MCF 10A (cell line): ENCODE data around the gene DENND2D. TPM values are rescaled to one million over a fixed set of nuclear protein-coding genes. Genes with fewer than 3 reads are reported as not detected.

Source experiments
- BruUV-seq: library from RNA; stranded (reverse); fragments of 400-500 nt; replicated peaks from 2 replicates; lab custom pipeline; 2021; lab: Mats Ljungman, UMichigan
- CTCF ChIA-PET: fragments of 300-600 bp; sonication (Branson Sonifier 250); formaldehyde crosslinking; extraction: SDS; loops from one replicate; lab custom pipeline; 2021; ENCODE audit warnings: antibody characterized with exemption, inconsistent platforms; lab: Yijun Ruan, JAX
- POLR2A ChIA-PET: fragments of 300-600, 350-650 bp; sonication (Branson Sonifier 250); formaldehyde crosslinking; extraction: SDS; loops from one replicate; lab custom pipeline; 2020; ENCODE audit warnings: antibody characterized with exemption, inconsistent platforms; lab: Yijun Ruan, JAX
- DNase-seq: peaks from one replicate; pipeline ENCODE4 v3.0.0-alpha.2; 2018; ENCODE audit not compliant: unreplicated experiment
- H3K27ac Mint-ChIP-seq: one replicate; pipeline ENCODE4 v1.8.0; 2022; ENCODE audit warnings: mild to moderate bottlenecking, low read depth, mixed read lengths; ENCODE audit not compliant: unreplicated experiment
- H3K27me3 Mint-ChIP-seq: one replicate; pipeline ENCODE4 v1.8.0; 2022; ENCODE audit warnings: mixed read lengths; ENCODE audit not compliant: insufficient read depth, unreplicated experiment
- H3K36me3 Mint-ChIP-seq: one replicate; pipeline ENCODE4 v1.8.0; 2022; ENCODE audit warnings: mild to moderate bottlenecking, moderate library complexity, mixed read lengths; ENCODE audit not compliant: insufficient read depth, unreplicated experiment
- H3K4me1 Mint-ChIP-seq: one replicate; pipeline ENCODE4 v1.8.0; 2022; ENCODE audit warnings: mixed read lengths; ENCODE audit not compliant: insufficient read depth, unreplicated experiment
- H3K4me3 Mint-ChIP-seq: one replicate; pipeline ENCODE4 v1.8.0; 2022; ENCODE audit warnings: mild to moderate bottlenecking, moderate library complexity, mixed read lengths; ENCODE audit not compliant: unreplicated experiment
- H3K9me3 Mint-ChIP-seq: one replicate; pipeline ENCODE4 v1.8.0; 2022; ENCODE audit warnings: mixed read lengths; ENCODE audit not compliant: unreplicated experiment
- CTCF ChIP-seq: fragments of 200-600 bp; IDR thresholded peaks from one replicate; pipeline ENCODE4 v1.8.0; 2022; ENCODE audit warnings: antibody characterized with exemption, mild to moderate bottlenecking; ENCODE audit not compliant: unreplicated experiment
- intact Hi-C: fragments of 100-400 bp; cut with micrococcal nuclease; formaldehyde crosslinking; loops from 2 replicates; pipeline ENCODE4 v1.14.1; 2022
- total RNA-seq: library from RNA; stranded (reverse); gene quantifications from 2 replicates; pipeline ENCODE4 v1.2.3, GENCODE V29; 2022

Gene DENND2D
- total RNA-seq, 1 experiment from 2014 or later, result 6.0 TPM

- Mint-ChIP-seq H3K27me3 (no peaks in the 10 kb centered on the region), H3K4me3 (no peak overlapping the region)
These were observed 22.1 kb upstream of the DENND2D start for GRCh38 chr1:111222308-111223125.

GRCh38 chr1:111221633-111222291, 21.3 kb upstream of the DENND2D start:
- Mint-ChIP-seq H3K4me3 (no peak overlapping the region), H3K27me3 (no peaks in the 10 kb centered on the region), H3K27ac (peak overlapping the region; percentile 49), H3K4me1 (peaks cover 25% of the 10 kb centered on the region), H3K36me3 (no peaks in the 10 kb centered on the region), H3K9me3 (no peaks in the 10 kb centered on the region)
- ChIA-PET CTCF (interaction anchor here (0.6 to 4.0 kb wide), 12 partner anchors 9 to 310 kb away, joined by 3 to 28 read pairs (median 4); no protein-coding TSS in a partner anchor), POLR2A (no interaction called here)
- no peak for DNase-seq
- intact Hi-C loops, result loop anchor here (2.0 to 5.0 kb wide), 2 partner anchors 191 to 286 kb away; no protein-coding TSS in a partner anchor
- TF ChIP-seq CTCF, result no peak
- BruUV-seq, result no TSS peak

More at GRCh38 chr1:111222308-111223125, 22.1 kb upstream of the DENND2D start:
- peak; percentile 93 for TF ChIP-seq CTCF
- intact Hi-C loops, result loop anchor here (1.0 to 5.0 kb wide), 4 partner anchors 112 to 285 kb away; no protein-coding TSS in a partner anchor
- ChIA-PET POLR2A (interaction anchor here (0.9 to 1.6 kb wide), 3 partner anchors 110 to 184 kb away, joined by 3 to 8 read pairs (median 4); no protein-coding TSS in a partner anchor), CTCF (interaction anchor here (0.6 to 4.0 kb wide), 40 partner anchors 9 to 1705 kb away, joined by 3 to 95 read pairs (median 6); no protein-coding TSS in a partner anchor)
- peak; percentile 81 for DNase-seq
- Mint-ChIP-seq H3K4me1 (peaks cover 31% of the 10 kb centered on the region), H3K27ac (peak overlapping the region; percentile 36), H3K9me3 (no peaks in the 10 kb centered on the region), H3K36me3 (no peaks in the 10 kb centered on the region)
- no TSS peak for BruUV-seq

- ChIA-PET CTCF (interaction anchor here (0.7 to 4.0 kb wide), 11 partner anchors 9 to 310 kb away, joined by 3 to 28 read pairs (median 4); no protein-coding TSS in a partner anchor), POLR2A (interaction anchor here (0.6 kb wide), 1 partner anchor 45 kb away, joined by 3 read pairs; no protein-coding TSS in a partner anchor)
- no peaks in the 10 kb centered on the region for H3K9me3 Mint-ChIP-seq
- no TSS peak for BruUV-seq
- H3K4me3 Mint-ChIP-seq, result no peak overlapping the region
- no peak for DNase-seq
- intact Hi-C loops, result loop anchor here (5.0 kb wide), 1 partner anchor 286 kb away; no protein-coding TSS in a partner anchor
- peak overlapping the region; percentile 49 for H3K27ac Mint-ChIP-seq
- no peak for TF ChIP-seq CTCF
- H3K27me3 Mint-ChIP-seq, result no peaks in the 10 kb centered on the region
- H3K36me3 Mint-ChIP-seq, result no peaks in the 10 kb centered on the region
- H3K4me1 Mint-ChIP-seq, result peaks cover 25% of the 10 kb centered on the region
These were observed 20.8 kb upstream of the DENND2D start for GRCh38 chr1:111221276-111221632.
